ENCODE data around the gene KCNJ11. TPM values are rescaled to one million over a fixed set of nuclear protein-coding genes. Genes with fewer than 3 reads are reported as not detected.

The KCNJ11 gene
- total and polyA plus RNA-seq, 2 of the 13 experiments (the other 11 are each of a cell fraction or from before 2014, with no cell fraction given), result 0.38 to 1.6 TPM

DNA sequence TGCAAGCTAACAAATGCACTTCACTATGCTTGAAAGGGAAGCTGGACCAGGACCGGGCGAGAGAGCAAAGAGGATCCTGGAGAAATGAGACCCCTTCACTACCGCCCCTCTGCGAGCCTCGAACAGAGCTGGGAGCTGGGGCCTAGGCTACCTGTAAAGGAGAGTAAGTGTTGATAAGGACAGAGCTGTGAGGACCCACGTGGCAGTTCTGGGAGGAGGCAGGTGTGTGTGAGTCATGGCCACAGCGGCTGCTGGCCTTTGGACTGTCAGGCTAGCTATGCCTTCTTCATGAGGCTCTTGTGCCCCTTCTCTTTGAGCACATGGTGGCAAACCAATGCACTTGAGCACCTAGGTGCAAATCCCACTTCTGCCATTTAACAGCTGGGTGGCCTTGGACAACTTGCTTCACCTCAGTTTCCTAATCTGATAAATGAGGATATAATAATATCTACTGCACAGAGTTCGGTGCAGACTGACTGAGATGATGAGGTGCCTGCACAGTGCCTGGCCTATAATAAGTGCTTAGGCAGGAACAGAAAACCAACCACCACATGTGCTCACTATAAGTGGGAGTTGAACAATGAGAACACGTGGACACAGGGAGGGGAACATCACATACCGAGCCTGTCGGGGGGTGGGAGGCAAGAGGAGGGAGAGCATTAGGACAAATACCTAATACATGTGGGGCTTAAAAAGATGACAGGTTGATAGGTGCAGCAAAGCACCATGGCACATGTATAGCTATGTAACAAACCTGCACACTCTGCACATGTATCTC lies 35.3 kb upstream of the KCNJ11 start (continued):
- TF ChIP-seq ZBTB42 (CRISPR knock-in tag; IDR thresholded peaks at IDR 0.05) (no peak), KAT8 (CRISPR knock-in tag; IDR thresholded peaks at IDR 0.05) (no peak), ZNF343 (CRISPR knock-in tag; IDR thresholded peaks at IDR 0.05) (no peak), CAMTA2 (CRISPR knock-in tag; IDR thresholded peaks at IDR 0.05; ENCODE audit: borderline replicate concordance) (no peak), ZNF615 (CRISPR knock-in tag; IDR thresholded peaks at IDR 0.05; ENCODE audit: borderline replicate concordance) (no peak), RCOR2 (CRISPR knock-in tag; IDR thresholded peaks at IDR 0.05) (no peak; the same call in 1 of the 2 replicates), ZNF749 (CRISPR knock-in tag; IDR thresholded peaks at IDR 0.05; ENCODE audit: borderline replicate concordance) (no peak), ZNF20 (CRISPR knock-in tag; IDR thresholded peaks at IDR 0.05) (no peak), RNF2 (conservative IDR thresholded peaks at IDR 0.05; ENCODE audit: low read depth) (peak; percentile 78), ZNF350 (CRISPR knock-in tag; IDR thresholded peaks at IDR 0.05; ENCODE audit: borderline replicate concordance, low read depth) (no peak), SYNCRIP (IDR thresholded peaks at IDR 0.05; ENCODE audit: insufficient read depth, low read depth, low read length) (no peak), ZNF549 (CRISPR knock-in tag; IDR thresholded peaks at IDR 0.05) (no peak), ZNF430 (CRISPR knock-in tag; IDR thresholded peaks at IDR 0.05) (peak; percentile 44; the same call in 1 of the 2 replicates)
- TF ChIP-seq, protein P1, sequence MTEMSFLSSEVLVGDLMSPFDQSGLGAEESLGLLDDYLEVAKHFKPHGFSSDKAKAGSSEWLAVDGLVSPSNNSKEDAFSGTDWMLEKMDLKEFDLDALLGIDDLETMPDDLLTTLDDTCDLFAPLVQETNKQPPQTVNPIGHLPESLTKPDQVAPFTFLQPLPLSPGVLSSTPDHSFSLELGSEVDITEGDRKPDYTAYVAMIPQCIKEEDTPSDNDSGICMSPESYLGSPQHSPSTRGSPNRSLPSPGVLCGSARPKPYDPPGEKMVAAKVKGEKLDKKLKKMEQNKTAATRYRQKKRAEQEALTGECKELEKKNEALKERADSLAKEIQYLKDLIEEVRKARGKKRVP (CRISPR knock-in tag; IDR thresholded peaks at IDR 0.05), result no peak
- TF ChIP-seq, protein P2, sequence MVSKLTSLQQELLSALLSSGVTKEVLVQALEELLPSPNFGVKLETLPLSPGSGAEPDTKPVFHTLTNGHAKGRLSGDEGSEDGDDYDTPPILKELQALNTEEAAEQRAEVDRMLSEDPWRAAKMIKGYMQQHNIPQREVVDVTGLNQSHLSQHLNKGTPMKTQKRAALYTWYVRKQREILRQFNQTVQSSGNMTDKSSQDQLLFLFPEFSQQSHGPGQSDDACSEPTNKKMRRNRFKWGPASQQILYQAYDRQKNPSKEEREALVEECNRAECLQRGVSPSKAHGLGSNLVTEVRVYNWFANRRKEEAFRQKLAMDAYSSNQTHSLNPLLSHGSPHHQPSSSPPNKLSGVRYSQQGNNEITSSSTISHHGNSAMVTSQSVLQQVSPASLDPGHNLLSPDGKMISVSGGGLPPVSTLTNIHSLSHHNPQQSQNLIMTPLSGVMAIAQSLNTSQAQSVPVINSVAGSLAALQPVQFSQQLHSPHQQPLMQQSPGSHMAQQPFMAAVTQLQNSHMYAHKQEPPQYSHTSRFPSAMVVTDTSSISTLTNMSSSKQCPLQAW (CRISPR knock-in tag; IDR thresholded peaks at IDR 0.05), result no peak
- TF ChIP-seq, protein P3, sequence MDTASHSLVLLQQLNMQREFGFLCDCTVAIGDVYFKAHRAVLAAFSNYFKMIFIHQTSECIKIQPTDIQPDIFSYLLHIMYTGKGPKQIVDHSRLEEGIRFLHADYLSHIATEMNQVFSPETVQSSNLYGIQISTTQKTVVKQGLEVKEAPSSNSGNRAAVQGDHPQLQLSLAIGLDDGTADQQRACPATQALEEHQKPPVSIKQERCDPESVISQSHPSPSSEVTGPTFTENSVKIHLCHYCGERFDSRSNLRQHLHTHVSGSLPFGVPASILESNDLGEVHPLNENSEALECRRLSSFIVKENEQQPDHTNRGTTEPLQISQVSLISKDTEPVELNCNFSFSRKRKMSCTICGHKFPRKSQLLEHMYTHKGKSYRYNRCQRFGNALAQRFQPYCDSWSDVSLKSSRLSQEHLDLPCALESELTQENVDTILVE (CRISPR knock-in tag; IDR thresholded peaks at IDR 0.05), result no peak
- TF ChIP-seq, protein P4, sequence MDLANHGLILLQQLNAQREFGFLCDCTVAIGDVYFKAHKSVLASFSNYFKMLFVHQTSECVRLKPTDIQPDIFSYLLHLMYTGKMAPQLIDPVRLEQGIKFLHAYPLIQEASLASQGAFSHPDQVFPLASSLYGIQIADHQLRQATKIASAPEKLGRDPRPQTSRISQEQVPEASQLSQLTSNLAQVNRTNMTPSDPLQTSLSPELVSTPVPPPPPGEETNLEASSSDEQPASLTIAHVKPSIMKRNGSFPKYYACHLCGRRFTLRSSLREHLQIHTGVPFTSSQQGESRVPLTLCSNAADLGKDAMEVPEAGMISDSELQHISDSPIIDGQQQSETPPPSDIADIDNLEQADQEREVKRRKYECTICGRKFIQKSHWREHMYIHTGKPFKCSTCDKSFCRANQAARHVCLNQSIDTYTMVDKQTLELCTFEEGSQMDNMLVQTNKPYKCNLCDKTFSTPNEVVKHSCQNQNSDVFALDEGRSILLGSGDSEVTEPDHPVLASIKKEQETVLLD (CRISPR knock-in tag; IDR thresholded peaks at IDR 0.05; ENCODE audit: low read depth), result no peak
- TF ChIP-seq, protein P5, sequence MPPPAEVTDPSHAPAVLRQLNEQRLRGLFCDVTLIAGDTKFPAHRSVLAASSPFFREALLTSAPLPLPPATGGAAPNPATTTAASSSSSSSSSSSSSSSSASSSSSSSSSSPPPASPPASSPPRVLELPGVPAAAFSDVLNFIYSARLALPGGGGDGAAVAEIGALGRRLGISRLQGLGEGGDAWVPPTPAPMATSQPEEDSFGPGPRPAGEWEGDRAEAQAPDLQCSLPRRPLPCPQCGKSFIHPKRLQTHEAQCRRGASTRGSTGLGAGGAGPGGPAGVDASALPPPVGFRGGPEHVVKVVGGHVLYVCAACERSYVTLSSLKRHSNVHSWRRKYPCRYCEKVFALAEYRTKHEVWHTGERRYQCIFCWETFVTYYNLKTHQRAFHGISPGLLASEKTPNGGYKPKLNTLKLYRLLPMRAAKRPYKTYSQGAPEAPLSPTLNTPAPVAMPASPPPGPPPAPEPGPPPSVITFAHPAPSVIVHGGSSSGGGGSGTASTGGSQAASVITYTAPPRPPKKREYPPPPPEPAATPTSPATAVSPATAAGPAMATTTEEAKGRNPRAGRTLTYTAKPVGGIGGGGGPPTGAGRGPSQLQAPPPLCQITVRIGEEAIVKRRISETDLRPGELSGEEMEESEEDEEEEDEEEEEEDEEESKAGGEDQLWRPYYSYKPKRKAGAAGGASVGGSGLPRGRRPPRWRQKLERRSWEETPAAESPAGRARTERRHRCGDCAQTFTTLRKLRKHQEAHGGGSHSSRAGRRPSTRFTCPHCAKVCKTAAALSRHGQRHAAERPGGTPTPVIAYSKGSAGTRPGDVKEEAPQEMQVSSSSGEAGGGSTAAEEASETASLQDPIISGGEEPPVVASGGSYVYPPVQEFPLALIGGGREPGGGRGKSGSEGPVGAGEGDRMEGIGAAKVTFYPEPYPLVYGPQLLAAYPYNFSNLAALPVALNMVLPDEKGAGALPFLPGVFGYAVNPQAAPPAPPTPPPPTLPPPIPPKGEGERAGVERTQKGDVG (CRISPR knock-in tag; IDR thresholded peaks at IDR 0.05; ENCODE audit: borderline replicate concordance), result no peak
